ENCODE results near the gene TNS3.

DNA sequence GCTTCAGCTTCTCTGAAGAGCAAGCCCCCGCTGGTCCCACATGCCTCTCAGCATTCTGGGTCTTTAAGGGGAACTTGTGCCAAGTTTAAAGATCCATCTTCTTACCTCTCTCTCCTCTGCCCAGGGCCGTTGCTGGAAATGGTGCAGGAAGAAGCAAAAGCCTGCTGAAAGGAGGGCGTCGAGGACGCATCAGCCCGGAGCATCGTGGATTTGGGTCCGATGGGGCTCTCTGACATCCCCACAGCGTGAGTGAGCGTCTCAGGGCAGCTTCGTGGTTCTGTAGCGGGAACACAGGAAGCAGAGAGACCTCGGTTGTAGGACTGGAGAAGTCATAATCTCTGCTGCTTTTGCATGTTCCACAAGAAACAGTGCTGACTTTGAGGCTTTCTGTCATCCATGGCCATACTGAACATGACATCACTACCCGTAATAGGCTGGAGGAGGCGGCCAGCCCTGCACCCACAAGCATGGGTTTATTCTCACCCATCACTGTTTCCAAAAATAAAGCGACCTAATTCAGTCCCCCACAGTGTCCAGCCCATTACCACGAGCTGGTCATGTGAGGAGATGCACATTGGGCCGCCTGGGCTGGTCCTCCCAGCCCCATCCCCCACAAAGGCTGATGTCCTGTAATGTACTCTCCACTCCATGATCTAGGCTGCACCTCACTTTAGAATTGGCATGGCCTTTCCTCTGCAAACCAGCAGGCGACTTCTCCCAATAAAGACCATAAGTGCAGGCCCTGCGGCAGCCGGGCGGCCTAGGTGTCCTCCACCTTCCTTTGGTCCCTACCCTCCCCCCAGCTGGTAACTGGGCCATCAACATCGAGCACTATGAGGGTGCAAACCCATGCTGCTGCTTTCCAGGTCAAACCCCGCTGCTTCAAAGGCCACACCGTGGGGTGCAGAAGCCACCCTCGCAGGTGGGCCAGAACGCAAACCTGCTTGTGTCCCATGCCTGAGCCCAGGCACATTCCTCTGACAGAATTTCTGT lies 276.9 kb downstream of the TNS3 start:
- TF ChIP-seq, protein P1, sequence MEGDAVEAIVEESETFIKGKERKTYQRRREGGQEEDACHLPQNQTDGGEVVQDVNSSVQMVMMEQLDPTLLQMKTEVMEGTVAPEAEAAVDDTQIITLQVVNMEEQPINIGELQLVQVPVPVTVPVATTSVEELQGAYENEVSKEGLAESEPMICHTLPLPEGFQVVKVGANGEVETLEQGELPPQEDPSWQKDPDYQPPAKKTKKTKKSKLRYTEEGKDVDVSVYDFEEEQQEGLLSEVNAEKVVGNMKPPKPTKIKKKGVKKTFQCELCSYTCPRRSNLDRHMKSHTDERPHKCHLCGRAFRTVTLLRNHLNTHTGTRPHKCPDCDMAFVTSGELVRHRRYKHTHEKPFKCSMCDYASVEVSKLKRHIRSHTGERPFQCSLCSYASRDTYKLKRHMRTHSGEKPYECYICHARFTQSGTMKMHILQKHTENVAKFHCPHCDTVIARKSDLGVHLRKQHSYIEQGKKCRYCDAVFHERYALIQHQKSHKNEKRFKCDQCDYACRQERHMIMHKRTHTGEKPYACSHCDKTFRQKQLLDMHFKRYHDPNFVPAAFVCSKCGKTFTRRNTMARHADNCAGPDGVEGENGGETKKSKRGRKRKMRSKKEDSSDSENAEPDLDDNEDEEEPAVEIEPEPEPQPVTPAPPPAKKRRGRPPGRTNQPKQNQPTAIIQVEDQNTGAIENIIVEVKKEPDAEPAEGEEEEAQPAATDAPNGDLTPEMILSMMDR (IDR thresholded peaks at IDR 0.05; ENCODE audit: low read length) = no peak
- no peak for TF ChIP-seq EZH2 (optimal IDR thresholded peaks at IDR 0.05; ENCODE audit: low read depth, low read length)
- TF ChIP-seq EZH2phosphoT487 (IDR thresholded peaks at IDR 0.05; ENCODE audit: low read length) = no peak
